Keratinocyte (primary cell): ENCODE data around the gene ZFP36L1. TPM values are rescaled to one million over a fixed set of nuclear protein-coding genes. Genes with fewer than 3 reads are reported as not detected.

ENCODE experiments used
- DNase-seq: peaks from one replicate; pipeline ENCODE4 v3.0.0-alpha.2; 2011; ENCODE audit warnings: low read depth, missing footprints, low spot score
- FAIRE-seq: peaks from 2 replicates; lab custom pipeline; 2011; peaks lifted over from hg19 to GRCh38; lab: Jason Lieb, UNC
- H2AFZ ChIP-seq: 2 replicates; pipeline ENCODE4 v1.6.0; 2012; ENCODE audit warnings: low read length, control low read depth, inconsistent platforms; ENCODE audit not compliant: control insufficient read depth
- H3K27ac ChIP-seq: 2 replicates; pipeline ENCODE4 v1.5.1; 2011; ENCODE audit warnings: low read length; ENCODE audit not compliant: control insufficient read depth, insufficient read depth
- H3K27me3 ChIP-seq: 3 replicates; pipeline ENCODE4 v1.6.0; 2011; ENCODE audit warnings: low read length; ENCODE audit not compliant: control insufficient read depth, insufficient read depth; ENCODE audit errors: extremely low read depth
- H3K36me3 ChIP-seq, 2 experiments: 2 replicates in 1 of 2; 3 replicates in 1 of 2; pipeline ENCODE4 v1.5.1; 2011; ENCODE audit warnings: low read length in 2 of 2, mild to moderate bottlenecking in 1 of 2; ENCODE audit not compliant: control insufficient read depth in 2 of 2, insufficient read depth in 2 of 2; ENCODE audit errors: extremely low read depth in 1 of 2
- H3K4me1 ChIP-seq: 3 replicates; pipeline ENCODE4 v1.5.1; 2011; ENCODE audit warnings: low read length; ENCODE audit not compliant: control insufficient read depth, insufficient read depth; ENCODE audit errors: extremely low read depth
- H3K4me2 ChIP-seq: 3 replicates; pipeline ENCODE4 v1.6.0; 2011; ENCODE audit warnings: low read depth, low read length; ENCODE audit not compliant: control insufficient read depth, insufficient read depth; ENCODE audit errors: extremely low read depth
- H3K4me3 ChIP-seq, 3 experiments: fragments of 200-600 bp in 1 of 3; sonication (generic) in 1 of 3; 2 replicates in 2 of 3; 3 replicates in 1 of 3; pipeline ENCODE4 v1.5.1; 2011 to 2016; ENCODE audit warnings: low read length in 3 of 3, mild to moderate bottlenecking in 3 of 3, control low read depth in 2 of 3, inconsistent platforms in 1 of 3, low read depth in 1 of 3, mixed read lengths in 1 of 3, mixed run types in 1 of 3, moderate library complexity in 1 of 3; ENCODE audit not compliant: control insufficient read depth in 2 of 3, insufficient read depth in 2 of 3; ENCODE audit errors: extremely low read depth in 1 of 3
- H3K79me2 ChIP-seq: 2 replicates; pipeline ENCODE4 v1.6.0; 2012; ENCODE audit warnings: low read length; ENCODE audit not compliant: control insufficient read depth, insufficient read depth
- H3K9ac ChIP-seq: 3 replicates; pipeline ENCODE4 v1.6.0; 2011; ENCODE audit warnings: low read length; ENCODE audit not compliant: control insufficient read depth, insufficient read depth; ENCODE audit errors: extremely low read depth
- H3K9me1 ChIP-seq: 3 replicates; pipeline ENCODE4 v1.6.0; 2011; ENCODE audit warnings: low read length; ENCODE audit not compliant: control insufficient read depth, insufficient read depth; ENCODE audit errors: extremely low read depth
- H3K9me3 ChIP-seq: 2 replicates; pipeline ENCODE4 v1.5.1; 2012; ENCODE audit warnings: low read depth, low read length; ENCODE audit not compliant: control insufficient read depth
- H4K20me1 ChIP-seq: 3 replicates; pipeline ENCODE4 v1.6.0; 2011; ENCODE audit warnings: low read length; ENCODE audit not compliant: control insufficient read depth, insufficient read depth; ENCODE audit errors: extremely low read depth
- EZH2 ChIP-seq: IDR thresholded peaks from one replicate; pipeline ENCODE4 v1.6.1; 2012; ENCODE audit warnings: inconsistent platforms, mild to moderate bottlenecking, low read length, moderate library complexity
- dilution Hi-C: fragments of 300-500 bp; cut with MboI; formaldehyde crosslinking; loops from one replicate; pipeline ENCODE4 v1.7.0; 2020; ENCODE audit warnings: low sequenced_read_pairs; ENCODE audit not compliant: extremely low pct_ligation_motif_present
- polyA plus RNA-seq, 5 experiments: library from polyadenylated mRNA; depleted of rRNA in 3 of 5; stranded (reverse) in 3 of 5; stranded (forward) in 1 of 5; unstranded in 1 of 5; fragments of >200 nt; gene quantifications; 1 replicate in 1 of 5; 2 replicates in 3 of 5; 3 replicates in 1 of 5; pipeline versions ENCODE4 v1.2.1 to v1.2.3, GENCODE V29; 2011 to 2012; ENCODE audit warnings: missing spikeins in 2 of 5, low read depth in 1 of 5, low replicate concordance in 1 of 5
- TF ChIP-seq, protein P1 (sequence below), 3 experiments: IDR thresholded peaks in 1 of 3; conservative IDR thresholded peaks in 1 of 3; optimal IDR thresholded peaks in 1 of 3; 2 replicates in 2 of 3; 3 replicates in 1 of 3; pipeline versions ENCODE3 to v1.5.1; 2011; ENCODE audit warnings: low read length in 3 of 3, mild to moderate bottlenecking in 3 of 3, moderate library complexity in 2 of 3, control low read depth in 1 of 3, inconsistent platforms in 1 of 3; ENCODE audit not compliant: insufficient read depth in 2 of 3; ENCODE audit errors: extremely low read depth in 1 of 3

The ZFP36L1 gene
- polyA plus RNA-seq, 1 donor (not counting 4 experiments of a cell fraction or from before 2014, with no cell fraction given): 85.2 TPM

DNA sequence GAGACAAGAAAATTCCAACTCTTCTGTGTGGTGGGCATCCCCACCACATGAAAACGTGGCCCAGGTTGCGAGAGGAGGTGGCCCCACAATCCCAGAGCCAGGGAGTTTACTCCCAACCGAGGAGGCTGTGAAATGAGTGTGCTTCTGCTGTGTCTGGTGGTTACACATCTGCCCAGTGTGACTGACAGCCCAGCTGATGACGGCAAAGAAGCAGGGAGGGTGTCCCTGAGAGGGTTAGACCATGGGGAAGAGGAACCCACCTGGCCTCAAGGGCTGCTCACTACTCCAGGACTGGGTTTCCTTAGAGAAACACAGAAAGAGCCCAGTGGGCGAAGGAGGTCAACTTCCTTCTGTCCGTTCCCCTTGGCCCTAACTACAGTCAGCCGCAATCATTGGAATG is 24.6 kb downstream of the ZFP36L1 start:
- no peak overlapping the region for H3K27ac ChIP-seq
- H2AFZ ChIP-seq: no peak overlapping the region
- no peaks in the 10 kb centered on the region for H3K9me3 ChIP-seq
- no peak overlapping the region for H3K4me3 ChIP-seq
- no peaks in the 10 kb centered on the region for H3K79me2 ChIP-seq
- no peak overlapping the region for H3K9ac ChIP-seq
- no peaks in the 10 kb centered on the region for H3K27me3 ChIP-seq
- dilution Hi-C loops: no loop called here
- H3K36me3 ChIP-seq: no peaks in the 10 kb centered on the region
- no peaks in the 10 kb centered on the region for H3K9me1 ChIP-seq
- no peak for TF ChIP-seq EZH2
- TF ChIP-seq, protein P1, sequence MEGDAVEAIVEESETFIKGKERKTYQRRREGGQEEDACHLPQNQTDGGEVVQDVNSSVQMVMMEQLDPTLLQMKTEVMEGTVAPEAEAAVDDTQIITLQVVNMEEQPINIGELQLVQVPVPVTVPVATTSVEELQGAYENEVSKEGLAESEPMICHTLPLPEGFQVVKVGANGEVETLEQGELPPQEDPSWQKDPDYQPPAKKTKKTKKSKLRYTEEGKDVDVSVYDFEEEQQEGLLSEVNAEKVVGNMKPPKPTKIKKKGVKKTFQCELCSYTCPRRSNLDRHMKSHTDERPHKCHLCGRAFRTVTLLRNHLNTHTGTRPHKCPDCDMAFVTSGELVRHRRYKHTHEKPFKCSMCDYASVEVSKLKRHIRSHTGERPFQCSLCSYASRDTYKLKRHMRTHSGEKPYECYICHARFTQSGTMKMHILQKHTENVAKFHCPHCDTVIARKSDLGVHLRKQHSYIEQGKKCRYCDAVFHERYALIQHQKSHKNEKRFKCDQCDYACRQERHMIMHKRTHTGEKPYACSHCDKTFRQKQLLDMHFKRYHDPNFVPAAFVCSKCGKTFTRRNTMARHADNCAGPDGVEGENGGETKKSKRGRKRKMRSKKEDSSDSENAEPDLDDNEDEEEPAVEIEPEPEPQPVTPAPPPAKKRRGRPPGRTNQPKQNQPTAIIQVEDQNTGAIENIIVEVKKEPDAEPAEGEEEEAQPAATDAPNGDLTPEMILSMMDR (optimal IDR thresholded peaks at IDR 0.05 in 1 of 3, IDR thresholded peaks at IDR 0.05 in 1 of 3, conservative IDR thresholded peaks at IDR 0.05 in 1 of 3; ENCODE audit: extremely low read depth in 1 of 3, insufficient read depth in 2 of 3, low read length in 3 of 3): no peak
- H4K20me1 ChIP-seq: no peaks in the 10 kb centered on the region
- no peak overlapping the region for H3K4me2 ChIP-seq
- FAIRE-seq (no peak), DNase-seq (no peak)
- H3K4me1 ChIP-seq: peaks cover 6% of the 10 kb centered on the region

DNA sequence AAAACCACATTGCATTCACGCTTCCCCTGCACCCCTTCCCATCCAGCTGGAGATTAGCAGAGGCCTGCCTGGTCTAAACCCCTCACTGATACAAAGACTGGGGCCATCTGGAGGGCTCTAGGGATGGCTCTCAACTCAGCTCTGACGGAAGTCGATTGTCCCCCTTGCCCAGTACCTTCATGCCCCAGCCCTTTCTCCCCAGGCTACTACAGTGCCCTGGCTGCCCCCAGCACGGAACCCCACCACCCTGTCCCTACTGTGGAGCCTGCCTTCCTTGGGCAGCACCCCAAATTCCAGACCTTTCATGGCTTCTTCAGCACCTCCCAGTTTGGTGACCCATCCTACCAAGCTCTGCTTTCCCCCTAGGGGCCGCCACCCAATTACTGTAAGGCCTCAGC is 25.6 kb downstream of the ZFP36L1 start:
- FAIRE-seq (no peak), DNase-seq (no peak)
- no peak overlapping the region for H3K27ac ChIP-seq
- peaks cover 6% of the 10 kb centered on the region for H3K4me1 ChIP-seq
- no peaks in the 10 kb centered on the region for H4K20me1 ChIP-seq
- H3K36me3 ChIP-seq: no peaks in the 10 kb centered on the region
- H3K9me3 ChIP-seq: no peaks in the 10 kb centered on the region
- no peaks in the 10 kb centered on the region for H3K27me3 ChIP-seq
- TF ChIP-seq, protein P1 (optimal IDR thresholded peaks at IDR 0.05 in 1 of 3, IDR thresholded peaks at IDR 0.05 in 1 of 3, conservative IDR thresholded peaks at IDR 0.05 in 1 of 3; ENCODE audit: extremely low read depth in 1 of 3, insufficient read depth in 2 of 3, low read length in 3 of 3): no peak
- no peak for TF ChIP-seq EZH2
- H3K4me2 ChIP-seq: no peak overlapping the region
- H2AFZ ChIP-seq: no peak overlapping the region
- dilution Hi-C loops: no loop called here
- H3K79me2 ChIP-seq: no peaks in the 10 kb centered on the region
- no peak overlapping the region for H3K4me3 ChIP-seq
- no peaks in the 10 kb centered on the region for H3K9me1 ChIP-seq
- no peak overlapping the region for H3K9ac ChIP-seq
